NCI-H510A (cell line): ENCODE data around the gene CSNK1G1.
A peak's percentile ranks its signal among the peaks of the same experiment; 100 is the strongest.
"Not testable (repeated sequence)": the region's sequence is repeated elsewhere in the genome, so short reads cannot be mapped to it uniquely, and the experiment has no call there.

Source experiments
- DNase-seq: peaks from one replicate; lab custom pipeline; 2025; lab: John Stamatoyannopoulos, UW

The CSNK1G1 gene

GRCh38 chr15:64355944-64356709 lies at the start of gene CSNK1G1:
TSS of gene CSNK1G1 (minus strand) at chr15:64356173. CDS start at chr15:64300499, 55,674 bp downstream.
- DNase-seq: peak; percentile 87

- no peak for DNase-seq
These were observed 44.6 kb upstream of the CSNK1G1 start for GRCh38 chr15:64400583-64400982.

- no peak for DNase-seq
These were observed 42.6 kb upstream of the CSNK1G1 start for GRCh38 chr15:64398575-64398974.

GRCh38 chr15:64396789-64397188 lies 40.8 kb upstream of the CSNK1G1 start:
- no peak for DNase-seq

GRCh38 chr15:64392471-64392870 lies 36.5 kb upstream of the CSNK1G1 start:
- DNase-seq: not testable (repeated sequence)

- DNase-seq: no peak
These were observed 33.1 kb upstream of the CSNK1G1 start for GRCh38 chr15:64389036-64389435.

GRCh38 chr15:64387562-64388168 lies 31.7 kb upstream of the CSNK1G1 start, which contains the start of gene TRIP4:
TSS of gene TRIP4 (plus strand) at chr15:64387836. CDS start at chr15:64387864, 28 bp downstream.
- DNase-seq: peak; percentile 78

GRCh38 chr15:64386291-64386690 lies 30.3 kb upstream of the CSNK1G1 start:
- DNase-seq: no peak

- no peak for DNase-seq
These were observed 27.8 kb upstream of the CSNK1G1 start for GRCh38 chr15:64383760-64384159.

- DNase-seq: peak; percentile 83
These were observed 25.2 kb upstream of the CSNK1G1 start, which contains the start of gene PCLAF for GRCh38 chr15:64381000-64381751. TSS of gene PCLAF (minus strand) at chr15:64381441. CDS start at chr15:64381371, 70 bp downstream.

- not testable (repeated sequence) for DNase-seq
These were observed 24.3 kb upstream of the CSNK1G1 start for GRCh38 chr15:64380130-64380870.

- DNase-seq: no peak
These were observed 23.4 kb upstream of the CSNK1G1 start for GRCh38 chr15:64379216-64379960.

- DNase-seq: no peak
These were observed 17.4 kb upstream of the CSNK1G1 start for GRCh38 chr15:64373360-64373759.

- DNase-seq: not testable (repeated sequence)
These were observed 15.4 kb upstream of the CSNK1G1 start for GRCh38 chr15:64371383-64371782.

GRCh38 chr15:64369078-64369607 lies 13.2 kb upstream of the CSNK1G1 start:
- DNase-seq: no peak

GRCh38 chr15:64361259-64361658 lies 5.3 kb upstream of the CSNK1G1 start:
- DNase-seq: no peak

GRCh38 chr15:64356710-64357040 lies 702 bp upstream of the CSNK1G1 start:
- no peak for DNase-seq

- DNase-seq: no peak
These were observed 527 bp downstream of the CSNK1G1 start for GRCh38 chr15:64355348-64355943.

GRCh38 chr15:64354688-64355344 lies 1.2 kb downstream of the CSNK1G1 start:
- DNase-seq: no peak

GRCh38 chr15:64351265-64351664 lies 4.7 kb downstream of the CSNK1G1 start:
- no peak for DNase-seq
